ENCODE measurements around the gene DUSP7. TPM values are rescaled to one million over a fixed set of nuclear protein-coding genes. Genes with fewer than 3 reads are reported as not detected.

Gene DUSP7
- total and polyA plus RNA-seq, 9 of the 15 experiments (the other 6 are each of a cell fraction or from before 2014, with no cell fraction given): 0.45 to 15.8 (median 8.2) TPM

DNA sequence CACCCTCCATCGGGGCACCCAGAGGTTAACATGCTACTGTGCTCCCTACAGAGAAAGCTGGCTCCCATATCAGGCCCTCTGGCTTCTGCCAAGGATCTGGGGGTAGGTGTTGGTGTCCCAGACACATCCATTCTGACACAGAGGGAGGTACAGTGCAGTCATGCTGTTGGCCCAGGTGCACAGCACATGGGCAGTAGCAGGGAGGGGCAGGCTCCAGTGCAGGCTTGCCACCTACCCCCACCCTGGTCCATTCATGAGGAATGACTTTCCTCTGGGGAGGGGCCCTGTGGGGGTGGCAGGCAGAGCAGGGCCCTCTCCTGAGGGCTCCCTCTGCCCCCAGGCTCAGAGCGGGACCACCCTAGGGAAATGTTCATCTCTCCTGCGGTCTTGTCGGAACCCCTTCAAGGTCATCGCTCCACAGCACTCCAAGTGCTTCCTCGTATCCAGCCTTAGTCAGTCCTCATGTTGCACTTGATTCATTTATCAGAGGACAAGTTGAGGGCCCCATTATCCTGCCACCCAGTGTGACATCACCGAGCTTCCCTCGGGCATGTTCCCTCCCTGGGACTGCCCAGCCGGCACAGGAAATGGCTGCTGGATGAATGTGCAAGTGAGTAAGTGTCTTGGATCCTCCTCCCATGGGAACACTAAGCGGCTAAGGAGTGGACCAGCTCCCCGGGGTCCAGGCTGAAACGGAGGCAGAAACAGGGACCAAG lies 10.0 kb downstream of the DUSP7 start:
- intact Hi-C loops (cut with micrococcal nuclease) (no loop called here), in situ Hi-C loops (cut with MboI) (loop anchor here (5.0 kb wide), 1 partner anchor 34 kb away; no protein-coding TSS in a partner anchor)
- Histone ChIP-seq H3K4me2 (ENCODE audit: insufficient read depth, low read length) (no peak overlapping the region), H3K27ac (ENCODE audit: extremely low read depth, low read depth, low read length) (no peak overlapping the region), H4K20me1 (replicated peaks; ENCODE audit: control insufficient read depth, insufficient read depth, low read length) (no peaks in the 10 kb centered on the region), H3K4me3 (no peak overlapping the region), H3K9me3 (replicated peaks; ENCODE audit: control insufficient read depth, insufficient read depth, low read depth, low read length) (no peaks in the 10 kb centered on the region), H3K9me1 (ENCODE audit: control insufficient read depth, insufficient read depth, low read length) (no peaks in the 10 kb centered on the region), H3K36me3 (ENCODE audit: control insufficient read depth, insufficient read depth, low read length) (peaks cover 24% of the 10 kb centered on the region; the same call in 1 of the 3 replicates), H3K27me3 (ENCODE audit: control insufficient read depth in 2 of 2, insufficient read depth in 2 of 2, low read length in 2 of 2) (peaks cover 0 to 5% of the 10 kb centered on the region in 2 experiments; a peak in 1 of 5 replicates), H3K4me1 (replicated peaks in 1 of 2; ENCODE audit: control insufficient read depth in 2 of 2, insufficient read depth in 2 of 2, low read length in 2 of 2) (peaks cover 3 to 39% of the 10 kb centered on the region in 2 experiments; a peak in 4 of 5 replicates), H2AFZ (ENCODE audit: low read depth, low read length) (no peak overlapping the region), H3K9ac (ENCODE audit: insufficient read depth in 1 of 2, low read depth in 2 of 2, low read length in 2 of 2) (no peak overlapping the region), H3K79me2 (ENCODE audit: control insufficient read depth, insufficient read depth, low read length) (no peaks in the 10 kb centered on the region)
- DNase-seq (ENCODE audit: extremely low read depth in 1 of 4, low spot score in 3 of 4): no peak
- ATAC-seq: no peak
- 57% methylated on average over 8 of the region's 12 CpGs for WGBS (ENCODE audit: insufficient coverage, low coverage, missing lambda C conversion rate)
- no TSS peak for BruUV-seq (replicated peaks)
- POLR2A ChIA-PET: interaction anchor here (0.7 to 1.1 kb wide), 2 partner anchors 9 to 26 kb away, joined by 4 to 7 read pairs; no protein-coding TSS in a partner anchor
- no peak for FAIRE-seq
- CTCF ChIA-PET (ENCODE audit: low intra/inter-chr PET ratio): no interaction called here
- TF ChIP-seq ZNF785 (CRISPR knock-in tag; IDR thresholded peaks at IDR 0.05): no peak
- no peak for TF ChIP-seq SMAD4 (CRISPR knock-in tag; conservative IDR thresholded peaks at IDR 0.05)
- TF ChIP-seq ZNF324 (CRISPR knock-in tag; IDR thresholded peaks at IDR 0.05): no peak
- TF ChIP-seq SIN3A (IDR thresholded peaks at IDR 0.05; ENCODE audit: borderline replicate concordance in 2 of 2, control insufficient read depth in 1 of 2, low read depth in 2 of 2, low read length in 2 of 2): no peak
- no peak for TF ChIP-seq ZNF561 (CRISPR knock-in tag; conservative IDR thresholded peaks at IDR 0.05)
- no peak for TF ChIP-seq FOXM1 (IDR thresholded peaks at IDR 0.05; ENCODE audit: low read depth)
- TF ChIP-seq FOXM1 (CRISPR knock-in tag; IDR thresholded peaks at IDR 0.05; ENCODE audit: low read depth): no peak
- TF ChIP-seq GABPB2 (CRISPR knock-in tag; conservative IDR thresholded peaks at IDR 0.05): no peak
- TF ChIP-seq, protein P1, sequence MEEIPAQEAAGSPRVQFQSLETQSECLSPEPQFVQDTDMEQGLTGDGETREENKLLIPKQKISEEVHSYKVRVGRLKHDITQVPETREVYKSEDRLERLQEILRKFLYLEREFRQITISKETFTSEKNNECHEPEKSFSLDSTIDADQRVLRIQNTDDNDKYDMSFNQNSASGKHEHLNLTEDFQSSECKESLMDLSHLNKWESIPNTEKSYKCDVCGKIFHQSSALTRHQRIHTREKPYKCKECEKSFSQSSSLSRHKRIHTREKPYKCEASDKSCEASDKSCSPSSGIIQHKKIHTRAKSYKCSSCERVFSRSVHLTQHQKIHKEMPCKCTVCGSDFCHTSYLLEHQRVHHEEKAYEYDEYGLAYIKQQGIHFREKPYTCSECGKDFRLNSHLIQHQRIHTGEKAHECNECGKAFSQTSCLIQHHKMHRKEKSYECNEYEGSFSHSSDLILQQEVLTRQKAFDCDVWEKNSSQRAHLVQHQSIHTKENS (CRISPR knock-in tag; IDR thresholded peaks at IDR 0.05): no peak
- no peak for TF ChIP-seq ZFX (CRISPR knock-in tag; IDR thresholded peaks at IDR 0.05)
- no peak for TF ChIP-seq ZNF407 (IDR thresholded peaks at IDR 0.05; ENCODE audit: low read depth)
- no peak for TF ChIP-seq ZNF311 (CRISPR knock-in tag; IDR thresholded peaks at IDR 0.05)
